ENCODE results near the gene OR52B4. TPM values are rescaled to one million over a fixed set of nuclear protein-coding genes. Genes with fewer than 3 reads are reported as not detected.
"Not testable (repeated sequence)": the region's sequence is repeated elsewhere in the genome, so short reads cannot be mapped to it uniquely, and the experiment has no call there.

Gene OR52B4
- total RNA-seq, 1 donor from 2014 or later: not detected

GRCh38 chr11:4388221-4388620, 20.0 kb upstream of the OR52B4 start:
- no peaks in the 10 kb centered on the region for H3K27me3 ChIP-seq (ENCODE audit: control insufficient read depth, insufficient read depth, low read length)
- TF ChIP-seq CTCF (IDR thresholded peaks at IDR 0.05; ENCODE audit: insufficient read depth, low read length, severe bottlenecking): no peak
- H3K36me3 ChIP-seq (ENCODE audit: control insufficient read depth, insufficient read depth, low read length): peaks cover 12% of the 10 kb centered on the region
- no peak for DNase-seq (ENCODE audit: low read depth)
- FAIRE-seq: no peak
- H3K4me3 ChIP-seq (ENCODE audit: low read depth, low read length): no peak overlapping the region

DNA sequence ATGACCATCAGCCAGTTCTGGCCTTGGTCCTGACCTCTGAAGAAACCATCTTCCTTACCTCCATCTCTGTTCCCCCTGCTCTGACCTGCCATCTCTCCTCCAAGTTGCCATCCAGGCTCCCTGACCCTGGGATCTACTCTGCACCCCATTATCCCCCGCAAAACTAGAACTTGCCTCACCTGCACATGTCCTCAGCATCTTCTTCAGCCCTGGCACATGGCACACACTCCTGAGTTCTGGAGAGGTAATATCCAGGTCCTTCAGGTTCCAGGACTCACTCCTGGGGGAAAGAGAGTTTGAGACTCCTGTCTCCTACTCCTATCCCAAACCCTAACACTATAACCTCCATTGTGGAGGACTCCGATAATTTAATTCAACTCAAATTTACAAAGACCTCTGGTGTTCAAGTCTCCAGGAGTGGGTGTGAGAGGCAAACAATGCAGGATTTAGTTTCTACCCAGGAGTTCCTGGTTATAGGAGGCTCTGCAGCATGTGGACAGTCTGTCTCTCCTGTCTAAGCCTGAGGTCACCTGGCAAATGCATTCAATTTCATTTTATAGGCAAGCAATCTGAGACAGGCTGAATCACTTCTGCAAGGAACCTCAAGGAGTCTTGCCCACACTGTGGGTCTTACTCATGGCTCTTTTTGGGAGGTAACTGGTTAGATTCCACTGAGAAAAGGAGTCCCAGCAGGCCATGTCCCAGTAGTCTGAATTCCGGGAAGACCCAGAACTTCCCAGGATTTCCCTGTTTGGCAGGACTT, 18.0 kb upstream of the OR52B4 start:
- H3K36me3 ChIP-seq (ENCODE audit: control insufficient read depth, insufficient read depth, low read length): peaks cover 12% of the 10 kb centered on the region
- no peak for DNase-seq (ENCODE audit: low read depth)
- FAIRE-seq: peak; percentile 68

GRCh38 chr11:4381901-4382300, 13.7 kb upstream of the OR52B4 start:
- TF ChIP-seq CTCF (IDR thresholded peaks at IDR 0.05; ENCODE audit: insufficient read depth, low read length, severe bottlenecking): no peak
- Histone ChIP-seq H3K36me3 (ENCODE audit: control insufficient read depth, insufficient read depth, low read length) (peaks cover 1% of the 10 kb centered on the region), H3K27me3 (ENCODE audit: control insufficient read depth, insufficient read depth, low read length) (no peaks in the 10 kb centered on the region), H3K4me3 (ENCODE audit: low read depth, low read length) (no peak overlapping the region)
- FAIRE-seq (no peak), DNase-seq (ENCODE audit: low read depth) (no peak)

More for the DNA sequence above, 18.0 kb upstream of the OR52B4 start:
- no peak overlapping the region for H3K4me3 ChIP-seq (ENCODE audit: low read depth, low read length)
- no peaks in the 10 kb centered on the region for H3K27me3 ChIP-seq (ENCODE audit: control insufficient read depth, insufficient read depth, low read length)
- TF ChIP-seq CTCF (IDR thresholded peaks at IDR 0.05; ENCODE audit: insufficient read depth, low read length, severe bottlenecking): no peak

DNA sequence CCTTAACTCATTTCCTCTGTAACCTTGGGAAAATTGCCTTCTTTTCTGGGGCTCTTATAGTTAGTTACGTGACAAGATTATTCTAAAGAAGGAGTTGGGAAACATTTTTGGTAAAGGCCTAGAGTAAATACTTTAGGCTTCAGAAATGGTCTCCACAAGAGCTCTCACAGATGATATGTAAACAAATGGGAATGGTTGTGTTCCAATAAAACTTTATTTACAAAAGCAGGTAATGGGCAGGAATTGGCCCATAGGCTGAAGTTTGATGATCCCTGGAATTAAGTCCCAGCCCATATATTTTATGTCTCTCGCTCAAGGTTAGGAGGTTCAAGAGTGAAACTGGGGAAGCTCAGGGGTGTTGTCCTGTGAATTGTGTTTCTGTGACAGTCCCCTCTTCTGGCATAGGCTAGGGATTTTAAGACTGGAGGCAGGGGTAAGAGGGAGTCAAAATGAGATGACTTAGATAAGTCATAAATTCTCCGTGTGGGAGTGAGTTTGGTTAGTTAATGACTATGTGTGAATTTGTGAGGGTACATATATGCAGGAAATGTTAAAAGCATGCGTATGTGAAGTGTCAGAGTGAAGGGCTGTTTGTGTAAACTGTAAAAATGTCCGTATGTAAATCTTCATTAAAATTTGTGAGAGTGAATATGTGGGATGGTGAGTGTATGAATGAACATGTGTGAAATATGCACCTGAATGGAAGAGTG, 7.4 kb upstream of the OR52B4 start:
- DNase-seq (ENCODE audit: low read depth) (no peak), FAIRE-seq (no peak)
- H3K36me3 ChIP-seq (ENCODE audit: control insufficient read depth, insufficient read depth, low read length): no peaks in the 10 kb centered on the region
- no peak for TF ChIP-seq CTCF (IDR thresholded peaks at IDR 0.05; ENCODE audit: insufficient read depth, low read length, severe bottlenecking)
- H3K27me3 ChIP-seq (ENCODE audit: control insufficient read depth, insufficient read depth, low read length): no peaks in the 10 kb centered on the region
- H3K4me3 ChIP-seq (ENCODE audit: low read depth, low read length): no peak overlapping the region

GRCh38 chr11:4370166-4370565, 2.0 kb upstream of the OR52B4 start:
- no peaks in the 10 kb centered on the region for H3K36me3 ChIP-seq (ENCODE audit: control insufficient read depth, insufficient read depth, low read length)
- no peak for FAIRE-seq
- no peak for TF ChIP-seq CTCF (IDR thresholded peaks at IDR 0.05; ENCODE audit: insufficient read depth, low read length, severe bottlenecking)
- no peaks in the 10 kb centered on the region for H3K27me3 ChIP-seq (ENCODE audit: control insufficient read depth, insufficient read depth, low read length)
- DNase-seq (ENCODE audit: low read depth): no peak
- no peak overlapping the region for H3K4me3 ChIP-seq (ENCODE audit: low read depth, low read length)

DNA sequence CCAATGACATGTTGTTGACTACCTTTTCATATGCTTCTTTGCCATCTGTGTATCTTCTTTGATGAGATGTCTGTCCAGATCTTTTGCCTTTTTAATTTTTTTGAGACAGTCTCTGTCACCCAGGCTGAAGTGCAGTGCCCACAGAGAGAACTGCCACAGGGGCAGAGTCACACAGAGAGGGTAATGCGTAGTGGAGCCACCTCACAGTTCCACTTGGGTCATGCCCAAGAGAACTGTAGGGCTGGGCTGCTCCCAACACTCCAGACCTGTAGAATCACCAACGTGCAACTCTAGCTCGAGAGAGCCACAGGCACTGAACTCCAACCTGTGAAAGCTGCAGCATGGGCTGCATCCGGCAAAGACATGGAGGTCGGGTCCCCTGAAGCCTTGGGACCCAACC, 20.0 kb downstream of the OR52B4 start:
- not testable (repeated sequence) for FAIRE-seq; H3K27me3 ChIP-seq (ENCODE audit: control insufficient read depth, insufficient read depth, low read length); H3K36me3 ChIP-seq (ENCODE audit: control insufficient read depth, insufficient read depth, low read length); DNase-seq (ENCODE audit: low read depth); H3K4me3 ChIP-seq (ENCODE audit: low read depth, low read length)

- H3K36me3 ChIP-seq (ENCODE audit: control insufficient read depth, insufficient read depth, low read length); FAIRE-seq: not testable (repeated sequence)
Measured at GRCh38 chr11:4345366-4345765, 22.8 kb downstream of the OR52B4 start.

GRCh38 chr11:4334356-4334755, 33.8 kb downstream of the OR52B4 start:
- not testable (repeated sequence) for FAIRE-seq; DNase-seq (ENCODE audit: low read depth); H3K4me3 ChIP-seq (ENCODE audit: low read depth, low read length); H3K27me3 ChIP-seq (ENCODE audit: control insufficient read depth, insufficient read depth, low read length); H3K36me3 ChIP-seq (ENCODE audit: control insufficient read depth, insufficient read depth, low read length)

More at GRCh38 chr11:4345366-4345765, 22.8 kb downstream of the OR52B4 start:
- not testable (repeated sequence) for H3K27me3 ChIP-seq (ENCODE audit: control insufficient read depth, insufficient read depth, low read length); DNase-seq (ENCODE audit: low read depth); H3K4me3 ChIP-seq (ENCODE audit: low read depth, low read length)

All from bronchial epithelial cell (primary cell).